GM12892 (cell line): ENCODE data around the gene TMC4.

Source experiments
- POLR2A ChIP-seq: IDR thresholded peaks from 2 replicates; pipeline ENCODE4 v1.6.1; 2011; ENCODE audit warnings: low read depth, low read length, control low read depth
- POLR2AphosphoS5 ChIP-seq: IDR thresholded peaks from 2 replicates; pipeline ENCODE4 v1.6.1; 2011; ENCODE audit warnings: low read depth, low read length, control low read depth

- TF ChIP-seq POLR2A (no peak), POLR2AphosphoS5 (no peak)
Observed at GRCh38 chr19:54191811-54192453, 19.0 kb upstream of the TMC4 start.
